Fibroblast of skin of scalp (primary cell): Measurements from ENCODE around the gene HLA-G. TPM values are rescaled to one million over a fixed set of nuclear protein-coding genes. Genes with fewer than 3 reads are reported as not detected.
"Not testable (repeated sequence)": the region's sequence is repeated elsewhere in the genome, so short reads cannot be mapped to it uniquely, and the experiment has no call there.

Experiments used
- DNase-seq: peaks from one replicate; pipeline ENCODE4 v3.0.0-alpha.2; 2013
- polyA plus RNA-seq, 2 experiments: library from polyadenylated mRNA; unstranded; fragments of 120-200 nt; gene quantifications; one replicate each; pipeline ENCODE4 v1.2.1, GENCODE V29; 2013; ENCODE audit not compliant: insufficient read length in 2 of 2

The HLA-G gene
- polyA plus RNA-seq (2013, experiment 1 of 2; ENCODE audit: insufficient read length) = 14.6 TPM
- 13.9 TPM for polyA plus RNA-seq (2013, experiment 2 of 2; ENCODE audit: insufficient read length)

DNA sequence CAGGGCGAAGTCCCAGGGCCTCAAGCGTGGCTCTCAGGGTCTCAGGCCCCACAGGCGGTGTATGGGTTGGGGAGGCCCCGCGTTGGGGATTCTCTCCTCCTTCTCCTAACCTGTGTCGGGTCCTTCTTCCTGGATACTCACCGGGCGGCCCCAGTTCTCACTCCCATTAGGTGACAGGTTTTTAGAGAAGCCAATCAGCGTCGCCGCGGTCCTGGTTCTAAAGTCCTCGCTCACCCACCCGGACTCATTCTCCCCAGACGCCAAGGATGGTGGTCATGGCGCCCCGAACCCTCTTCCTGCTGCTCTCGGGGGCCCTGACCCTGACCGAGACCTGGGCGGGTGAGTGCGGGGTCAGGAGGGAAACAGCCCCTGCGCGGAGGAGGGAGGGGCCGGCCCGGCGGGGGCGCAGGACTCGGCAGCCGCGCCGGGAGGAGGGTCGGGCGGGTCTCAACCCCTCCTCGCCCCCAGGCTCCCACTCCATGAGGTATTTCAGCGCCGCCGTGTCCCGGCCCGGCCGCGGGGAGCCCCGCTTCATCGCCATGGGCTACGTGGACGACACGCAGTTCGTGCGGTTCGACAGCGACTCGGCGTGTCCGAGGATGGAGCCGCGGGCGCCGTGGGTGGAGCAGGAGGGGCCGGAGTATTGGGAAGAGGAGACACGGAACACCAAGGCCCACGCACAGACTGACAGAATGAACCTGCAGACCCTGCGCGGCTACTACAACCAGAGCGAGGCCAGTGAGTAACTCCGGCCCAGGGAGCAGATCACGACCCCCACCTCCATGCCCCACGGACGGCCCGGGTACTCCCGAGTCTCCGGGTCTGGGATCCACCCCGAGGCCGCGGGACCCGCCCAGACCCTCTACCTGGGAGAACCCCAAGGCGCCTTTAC, at the start of gene HLA-G:
Gene HLA-G (plus strand): TSS at position 247 of the 892 bp plus-strand sequence. CDS start 20 bp downstream, at position 267.
- no peak for DNase-seq

DNA sequence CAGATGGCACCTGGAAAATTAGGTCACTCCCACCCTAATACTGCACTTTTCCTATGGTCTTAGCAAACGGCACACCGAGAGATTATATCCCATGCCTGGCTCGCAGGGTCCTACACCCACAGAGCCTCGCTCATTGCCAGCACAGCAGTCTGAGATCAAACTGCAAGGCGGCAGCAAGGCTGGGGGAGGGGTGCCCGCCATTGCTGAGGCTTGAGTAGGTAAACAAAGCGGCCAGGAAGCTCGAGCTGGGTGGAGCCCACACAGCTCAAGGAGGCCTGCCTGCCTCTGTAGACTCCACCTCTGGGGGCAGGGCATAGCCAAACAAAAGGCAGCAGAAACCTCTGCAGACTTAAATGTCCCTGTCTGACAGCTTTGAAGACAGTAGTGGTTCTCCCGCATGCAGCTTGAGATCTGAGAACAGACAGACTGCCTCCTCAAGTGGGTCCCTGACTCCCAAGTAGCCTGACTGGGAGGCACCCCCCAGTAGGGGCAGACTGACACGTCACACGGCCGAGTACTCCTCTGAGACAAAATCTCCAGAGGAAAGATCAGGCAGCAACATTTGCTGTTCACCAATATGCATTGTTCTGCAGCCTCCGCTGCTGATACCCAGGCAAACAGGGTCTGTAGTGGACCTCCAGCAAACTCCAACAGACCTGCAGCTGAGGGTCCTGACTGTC, 47.5 kb upstream of the HLA-G start:
- not testable (repeated sequence) for DNase-seq

GRCh38 chr6:29789176-29789575, 38.4 kb upstream of the HLA-G start:
- no peak for DNase-seq

DNA sequence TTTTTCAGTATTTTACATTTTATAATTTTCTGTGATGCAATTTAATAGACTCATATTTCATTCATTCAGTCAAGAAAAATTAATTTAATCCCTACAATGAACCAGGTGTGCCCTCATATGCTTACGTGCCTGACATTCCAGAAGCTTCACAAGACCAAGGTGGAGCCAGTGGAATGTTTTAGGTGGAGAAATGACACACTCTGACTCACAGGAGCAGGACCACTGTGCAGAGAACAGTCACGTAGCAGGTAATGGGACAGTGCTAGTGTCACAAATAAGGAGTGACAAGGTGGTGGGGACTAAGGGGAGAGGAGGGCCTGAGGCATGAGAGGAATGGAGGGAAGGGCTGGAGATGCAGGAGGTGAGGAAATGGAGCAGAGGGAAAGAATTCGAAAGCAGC, 37.0 kb upstream of the HLA-G start:
- no peak for DNase-seq

DNA sequence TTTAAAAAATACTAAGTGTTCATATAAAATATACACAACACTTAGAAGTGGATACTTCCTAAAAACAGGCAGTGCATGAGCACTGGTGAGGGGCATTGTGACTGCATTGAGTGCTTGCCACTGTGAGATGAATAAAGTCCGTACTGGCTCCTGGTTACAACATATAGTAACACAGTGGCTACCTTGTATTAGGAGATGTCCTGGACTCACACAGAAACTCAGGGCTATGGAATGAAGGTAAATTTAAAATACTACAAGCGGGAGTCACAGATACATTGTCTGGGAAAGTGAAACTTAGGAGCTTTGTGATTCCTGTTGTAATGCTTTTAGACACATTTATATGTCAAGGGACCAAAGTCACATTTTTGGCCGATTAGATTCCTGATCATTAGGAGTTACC, 36.5 kb upstream of the HLA-G start:
- no peak for DNase-seq

GRCh38 chr6:29791786-29792122, 35.9 kb upstream of the HLA-G start:
- DNase-seq = no peak

GRCh38 chr6:29792123-29793035, 35.2 kb upstream of the HLA-G start:
- DNase-seq = peak; percentile 26

GRCh38 chr6:29793036-29793356, 34.6 kb upstream of the HLA-G start:
- no peak for DNase-seq

GRCh38 chr6:29793796-29794195, 33.8 kb upstream of the HLA-G start:
- DNase-seq = no peak

DNA sequence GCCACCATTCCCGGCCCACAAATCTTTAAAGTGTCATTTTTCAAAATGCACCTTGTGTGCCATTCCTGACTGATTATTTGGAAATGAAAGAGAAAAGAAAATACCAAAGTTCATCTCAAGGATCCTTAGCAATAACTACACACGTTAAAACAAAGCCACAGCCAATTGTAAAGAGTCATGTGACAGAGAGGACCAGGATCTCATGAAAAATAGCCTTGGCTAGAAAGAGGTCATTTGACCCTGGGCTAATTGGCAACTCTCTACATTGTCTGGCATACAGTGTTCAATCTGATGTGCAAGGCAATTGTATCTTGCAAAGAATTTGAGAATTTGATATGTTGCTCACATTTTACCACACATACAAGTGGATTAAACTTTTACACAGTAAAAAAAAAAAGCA, 31.6 kb upstream of the HLA-G start:
- no peak for DNase-seq

GRCh38 chr6:29797135-29797534, 30.5 kb upstream of the HLA-G start:
- DNase-seq = peak; percentile 78

- DNase-seq = no peak
These were observed 29.7 kb upstream of the HLA-G start for GRCh38 chr6:29797966-29798365.

- DNase-seq = no peak
These were observed 27.4 kb upstream of the HLA-G start for GRCh38 chr6:29800254-29800653.

DNA sequence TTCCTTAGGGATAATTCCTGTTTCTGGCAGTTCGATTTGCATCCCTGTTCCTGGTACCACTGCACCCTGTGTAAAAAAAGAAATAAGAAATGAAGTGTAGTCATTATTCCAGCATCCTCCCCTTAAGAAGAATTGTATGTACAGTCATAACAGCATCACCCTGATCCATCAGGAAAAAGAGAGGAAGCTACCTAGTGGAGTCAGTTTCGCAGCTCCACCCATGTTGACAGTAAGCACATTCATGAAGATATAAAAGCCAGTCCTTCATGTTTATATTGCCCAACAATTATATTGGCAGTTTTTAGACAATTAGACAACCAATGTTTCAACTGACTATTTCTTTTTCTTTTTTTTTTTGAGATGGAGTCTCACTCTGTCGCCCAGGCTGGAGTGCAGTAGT, 21.2 kb upstream of the HLA-G start:
- DNase-seq = no peak

DNA sequence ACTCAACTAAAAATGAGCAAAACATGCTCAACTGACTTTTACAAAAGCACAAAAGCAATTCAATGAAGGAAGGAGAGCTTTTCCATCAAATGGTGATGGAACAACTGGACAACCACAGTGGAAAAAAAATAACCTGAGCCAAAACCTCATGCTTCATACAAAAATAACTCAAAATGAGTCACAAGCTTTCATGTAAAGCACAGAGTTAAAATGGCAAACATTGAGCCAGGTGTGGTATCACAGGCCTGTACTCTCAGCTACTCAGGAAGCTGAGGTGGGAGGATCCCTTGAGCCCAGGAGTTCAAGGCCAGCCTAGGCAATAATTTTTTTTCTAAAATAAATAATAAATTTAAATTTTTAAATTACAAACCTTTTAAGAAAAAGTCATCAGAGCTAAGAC, 18.4 kb upstream of the HLA-G start:
- no peak for DNase-seq

DNA sequence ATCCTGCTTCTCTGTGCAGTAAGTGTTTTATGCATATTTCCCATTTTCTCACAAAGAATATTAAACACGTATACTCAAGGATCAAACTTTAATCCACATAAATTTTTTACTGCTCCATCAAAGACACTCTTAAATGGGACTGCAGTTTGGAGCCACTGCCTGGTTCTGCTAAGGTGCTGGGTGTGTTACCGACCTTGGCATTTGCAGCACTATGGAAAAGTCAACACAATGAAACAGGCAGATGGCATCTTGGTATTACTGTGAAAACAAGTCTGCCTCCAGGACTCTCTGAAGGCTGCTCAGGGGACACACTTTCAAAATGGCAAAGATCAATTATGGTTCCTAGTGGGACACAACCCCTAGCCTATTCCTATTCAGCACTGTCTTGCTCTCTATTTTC, 17.3 kb upstream of the HLA-G start:
- no peak for DNase-seq

GRCh38 chr6:29811377-29811776, 16.2 kb upstream of the HLA-G start:
- DNase-seq = no peak

DNA sequence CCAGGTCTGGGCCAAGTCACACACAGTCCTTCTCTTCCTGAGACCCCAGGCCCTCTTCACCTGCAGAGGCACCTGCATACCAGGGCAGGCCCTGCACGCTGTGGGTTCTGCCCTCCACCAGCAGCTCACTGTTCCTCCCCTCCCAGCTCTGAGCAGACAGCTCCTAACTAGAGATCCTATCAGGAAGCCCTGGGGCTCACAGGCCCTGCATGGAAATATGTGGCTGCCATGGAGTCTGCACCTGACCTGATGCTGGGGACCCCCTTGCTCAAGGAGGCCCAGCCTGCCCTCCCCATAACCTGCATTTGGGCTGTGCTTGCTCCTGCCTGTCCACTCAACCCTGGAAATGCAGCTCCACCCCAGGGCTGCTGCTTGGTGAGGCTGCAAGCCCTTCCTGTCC, 14.6 kb upstream of the HLA-G start:
- DNase-seq = no peak

DNA sequence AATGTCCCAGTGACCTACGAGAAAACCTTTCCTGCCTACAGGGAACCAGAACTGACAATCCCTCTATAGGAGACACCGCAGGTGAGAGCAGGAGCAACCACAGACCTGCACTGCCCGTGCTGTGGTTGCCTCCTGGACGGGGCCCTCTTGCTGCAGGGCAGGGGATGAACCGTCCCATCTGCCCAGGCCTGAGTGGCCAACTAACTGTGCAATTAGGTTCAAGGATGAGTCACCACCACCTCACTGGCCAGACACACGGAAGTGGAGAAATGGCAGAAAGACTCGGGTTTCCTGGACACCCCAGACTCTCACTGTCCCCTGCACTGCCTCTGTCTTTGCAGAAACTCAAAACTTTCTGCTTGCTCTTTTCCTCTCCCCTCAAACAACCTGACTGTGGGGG, 13.8 kb upstream of the HLA-G start:
- no peak for DNase-seq

DNA sequence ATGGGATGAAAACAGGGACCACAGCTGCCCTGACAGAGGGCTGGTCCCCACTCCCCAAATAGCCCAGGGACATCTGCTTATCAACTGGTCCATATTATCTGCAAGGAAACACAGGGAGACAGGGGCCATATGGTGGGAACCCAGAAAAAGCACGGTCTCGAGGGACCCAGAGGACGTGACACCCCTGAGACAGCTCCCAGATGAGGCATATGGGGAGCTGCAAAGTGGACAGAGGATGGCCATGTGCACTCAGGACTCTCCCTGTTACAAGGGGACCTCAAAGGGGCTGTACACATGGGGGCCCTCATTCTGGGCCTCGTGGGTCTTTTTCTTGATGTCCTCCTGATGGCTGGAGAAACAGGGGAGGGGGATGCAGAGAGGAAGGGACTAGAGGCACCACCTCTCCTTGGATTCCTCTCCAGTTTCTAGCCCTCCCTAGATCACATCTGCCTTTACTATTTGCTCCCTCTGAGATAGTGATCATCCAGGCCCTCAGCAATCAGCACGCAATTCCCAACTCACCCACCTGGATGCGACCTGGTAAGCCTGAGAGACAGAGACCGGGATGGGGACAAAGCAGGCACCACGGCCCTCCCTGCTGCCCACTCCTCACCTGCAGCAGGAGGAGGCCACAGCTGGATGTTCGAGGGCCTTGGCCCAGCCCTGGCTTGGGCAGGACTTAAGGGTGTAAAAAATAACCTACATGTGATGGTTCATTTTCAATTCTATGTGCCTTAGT, 13.1 kb upstream of the HLA-G start:
- no peak for DNase-seq

DNA sequence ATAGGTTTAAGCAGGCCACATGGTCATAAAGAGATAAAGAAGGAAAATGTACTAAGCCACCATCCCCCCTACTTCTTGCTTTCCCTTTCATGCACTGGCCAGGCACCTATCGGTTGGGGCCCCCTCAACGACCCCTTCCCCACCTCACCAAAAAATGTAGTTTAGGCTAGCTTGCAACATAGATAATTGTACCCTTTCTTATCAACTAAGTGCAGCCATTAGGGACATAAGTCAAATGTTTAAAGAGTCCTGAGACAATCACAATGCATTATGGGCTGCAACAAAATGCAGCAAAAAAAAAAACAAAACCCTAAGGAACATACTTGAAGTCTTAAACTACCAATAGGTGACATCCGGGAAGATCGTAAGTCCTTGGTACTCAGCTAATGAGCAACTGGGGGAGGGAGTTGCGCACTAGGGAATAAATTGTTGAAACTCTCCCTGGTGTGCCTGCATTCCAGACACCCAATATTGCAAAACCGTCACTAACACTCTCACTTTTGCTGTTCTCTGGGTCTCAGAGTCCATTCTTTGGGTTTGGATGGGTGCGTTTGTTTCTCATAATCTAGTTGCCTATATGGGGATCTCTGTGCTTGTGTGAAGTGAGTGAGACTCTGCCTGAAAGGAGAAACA, 12.4 kb upstream of the HLA-G start:
- DNase-seq = no peak

- DNase-seq = no peak
These were observed 11.6 kb upstream of the HLA-G start for GRCh38 chr6:29816030-29816429.
